WERI-Rb-1 (cell line): ENCODE data around the gene ROBO2.

Experiments
- DNase-seq: peaks from one replicate; pipeline ENCODE4 v3.0.0-alpha.2; 2020
- H3K27ac ChIP-seq: fragments of 250-450 bp; sonication (Bioruptor Pico); 2 replicates; pipeline ENCODE4 v1.5.1; 2020; ENCODE audit warnings: mild to moderate bottlenecking, moderate library complexity
- H3K27me3 ChIP-seq: fragments of 250-450 bp; sonication (Bioruptor Pico); 2 replicates; pipeline ENCODE4 v1.5.1; 2021; ENCODE audit warnings: mild to moderate bottlenecking, low read depth, moderate library complexity; ENCODE audit not compliant: insufficient read depth, severe bottlenecking
- H3K36me3 ChIP-seq: fragments of 250-450 bp; sonication (Bioruptor Pico); 2 replicates; pipeline ENCODE4 v1.5.1; 2020; ENCODE audit warnings: mild to moderate bottlenecking, moderate library complexity
- H3K4me3 ChIP-seq: 2 replicates; pipeline ENCODE4 v1.5.1; 2011; ENCODE audit warnings: low read depth, mild to moderate bottlenecking, control low read depth, low read length
- H3K9me3 ChIP-seq: fragments of 250-450 bp; sonication (Bioruptor Pico); 2 replicates; pipeline ENCODE4 v1.5.1; 2021; ENCODE audit warnings: mild to moderate bottlenecking, moderate library complexity; ENCODE audit not compliant: severe bottlenecking
- TF ChIP-seq, protein P1 (sequence below): IDR thresholded peaks from 2 replicates; pipeline ENCODE4 v1.5.1; 2011; ENCODE audit warnings: low read depth, mild to moderate bottlenecking, control low read depth, inconsistent platforms, low read length

The ROBO2 gene

DNA sequence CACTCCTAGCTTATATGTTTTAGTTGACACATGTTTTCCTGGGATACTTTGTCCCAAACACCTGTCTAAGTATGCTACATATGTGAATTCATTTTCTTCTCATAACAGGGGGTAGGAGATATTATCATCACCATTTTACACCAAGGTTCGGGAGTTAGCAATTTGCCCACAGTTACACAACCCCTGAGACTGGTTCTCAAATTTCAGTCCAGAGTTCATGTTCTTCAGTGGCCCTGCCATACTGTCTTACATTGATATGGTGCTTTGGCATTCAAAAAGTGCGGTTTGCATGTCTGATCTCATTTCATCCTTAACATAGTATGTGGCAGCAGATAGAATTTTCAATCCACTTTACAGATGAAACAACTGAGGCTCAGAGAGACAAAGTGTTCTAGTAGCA, 38.4 kb downstream of the ROBO2 start:
- TF ChIP-seq, protein P1, sequence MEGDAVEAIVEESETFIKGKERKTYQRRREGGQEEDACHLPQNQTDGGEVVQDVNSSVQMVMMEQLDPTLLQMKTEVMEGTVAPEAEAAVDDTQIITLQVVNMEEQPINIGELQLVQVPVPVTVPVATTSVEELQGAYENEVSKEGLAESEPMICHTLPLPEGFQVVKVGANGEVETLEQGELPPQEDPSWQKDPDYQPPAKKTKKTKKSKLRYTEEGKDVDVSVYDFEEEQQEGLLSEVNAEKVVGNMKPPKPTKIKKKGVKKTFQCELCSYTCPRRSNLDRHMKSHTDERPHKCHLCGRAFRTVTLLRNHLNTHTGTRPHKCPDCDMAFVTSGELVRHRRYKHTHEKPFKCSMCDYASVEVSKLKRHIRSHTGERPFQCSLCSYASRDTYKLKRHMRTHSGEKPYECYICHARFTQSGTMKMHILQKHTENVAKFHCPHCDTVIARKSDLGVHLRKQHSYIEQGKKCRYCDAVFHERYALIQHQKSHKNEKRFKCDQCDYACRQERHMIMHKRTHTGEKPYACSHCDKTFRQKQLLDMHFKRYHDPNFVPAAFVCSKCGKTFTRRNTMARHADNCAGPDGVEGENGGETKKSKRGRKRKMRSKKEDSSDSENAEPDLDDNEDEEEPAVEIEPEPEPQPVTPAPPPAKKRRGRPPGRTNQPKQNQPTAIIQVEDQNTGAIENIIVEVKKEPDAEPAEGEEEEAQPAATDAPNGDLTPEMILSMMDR, result no peak
- Histone ChIP-seq H3K9me3 (no peaks in the 10 kb centered on the region), H3K36me3 (no peaks in the 10 kb centered on the region), H3K4me3 (no peak overlapping the region), H3K27ac (peak overlapping the region; percentile 86), H3K27me3 (no peaks in the 10 kb centered on the region)
- DNase-seq, result no peak

DNA sequence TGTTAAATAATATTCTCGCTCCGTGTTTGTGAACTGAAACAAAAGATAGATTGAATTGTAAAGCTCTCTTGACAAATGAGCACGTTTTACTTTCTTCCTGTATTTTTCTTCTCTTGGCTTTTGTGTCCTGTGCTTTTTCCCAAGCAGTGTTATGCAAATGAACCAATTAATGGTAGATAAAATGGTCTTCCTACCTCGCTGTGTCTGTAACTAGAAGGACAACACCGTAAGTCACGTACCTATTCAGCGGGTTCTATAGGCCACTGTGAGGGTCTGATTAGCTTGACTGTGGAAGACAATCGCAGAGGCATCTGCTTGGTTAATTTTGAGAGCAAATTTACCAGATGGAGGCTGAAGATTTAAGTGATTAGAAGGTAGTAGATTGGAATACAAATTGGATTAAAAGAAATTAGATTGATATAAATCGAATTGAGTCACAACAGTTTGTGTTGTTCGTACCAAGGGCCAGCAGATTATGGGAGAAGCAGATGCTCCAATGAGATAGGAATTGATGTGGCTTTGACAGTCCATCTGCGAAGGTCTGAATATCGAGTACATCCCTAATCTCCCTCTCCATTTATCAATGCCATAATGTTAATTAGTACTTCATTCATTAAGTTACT, 40.2 kb downstream of the ROBO2 start:
- peak overlapping the region; percentile 49 for H3K4me3 ChIP-seq
- peak overlapping the region; percentile 86 for H3K27ac ChIP-seq
- TF ChIP-seq, protein P1, result no peak
- peaks cover 3% of the 10 kb centered on the region; the same call in 1 of the 2 replicates for H3K36me3 ChIP-seq
- no peaks in the 10 kb centered on the region for H3K9me3 ChIP-seq
- H3K27me3 ChIP-seq, result no peaks in the 10 kb centered on the region
- peak; percentile 79 for DNase-seq

DNA sequence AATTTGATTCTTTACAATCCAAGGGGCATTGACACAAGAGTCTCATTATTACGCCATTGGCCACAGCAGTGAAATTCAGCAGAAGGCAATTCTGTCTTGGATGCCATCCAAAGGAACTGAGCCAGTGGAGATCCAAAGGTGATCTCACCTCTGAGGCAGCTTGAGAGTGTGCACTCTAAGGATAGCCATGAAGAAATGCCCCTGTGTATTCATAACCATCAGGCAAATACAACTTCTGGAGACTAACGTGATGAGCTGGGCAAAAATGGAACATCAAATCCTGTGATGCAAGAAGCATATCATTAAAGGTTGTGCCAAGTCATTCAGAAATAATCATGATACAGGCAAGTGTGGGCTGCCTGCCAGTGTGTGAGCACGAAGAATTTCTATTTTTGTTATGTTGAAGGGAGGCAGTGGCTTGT, 41.4 kb downstream of the ROBO2 start:
- H3K36me3 ChIP-seq, result peaks cover 3% of the 10 kb centered on the region; the same call in 1 of the 2 replicates
- peak overlapping the region; percentile 81 for H3K27ac ChIP-seq
- no peaks in the 10 kb centered on the region for H3K9me3 ChIP-seq
- H3K27me3 ChIP-seq, result no peaks in the 10 kb centered on the region
- TF ChIP-seq, protein P1, result no peak
- H3K4me3 ChIP-seq, result peak overlapping the region; percentile 48
- peak; percentile 31 for DNase-seq

DNA sequence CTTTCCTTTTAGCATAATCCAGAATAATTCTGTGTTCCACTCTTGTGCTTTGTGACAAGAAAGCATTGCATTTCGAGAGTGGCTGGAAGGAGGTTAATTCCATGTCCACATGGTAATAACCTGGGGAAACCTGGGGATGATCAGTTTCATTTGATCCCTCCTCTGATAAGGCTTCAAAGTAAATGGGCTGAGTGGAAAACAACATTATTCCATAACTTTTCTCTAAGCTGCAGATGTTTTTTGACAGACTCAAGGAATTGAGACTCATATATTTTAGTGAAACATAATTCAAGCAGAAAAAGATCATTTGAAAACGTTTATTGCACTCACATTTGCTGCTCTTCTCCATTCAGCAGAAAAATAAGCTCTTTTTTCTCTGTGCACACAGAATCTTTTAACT, 44.6 kb downstream of the ROBO2 start:
- no peak overlapping the region for H3K4me3 ChIP-seq
- no peak for DNase-seq
- TF ChIP-seq, protein P1, result no peak
- H3K27ac ChIP-seq, result no peak overlapping the region
- H3K9me3 ChIP-seq, result no peaks in the 10 kb centered on the region
- no peaks in the 10 kb centered on the region for H3K27me3 ChIP-seq
- peaks cover 3% of the 10 kb centered on the region; the same call in 1 of the 2 replicates for H3K36me3 ChIP-seq

DNA sequence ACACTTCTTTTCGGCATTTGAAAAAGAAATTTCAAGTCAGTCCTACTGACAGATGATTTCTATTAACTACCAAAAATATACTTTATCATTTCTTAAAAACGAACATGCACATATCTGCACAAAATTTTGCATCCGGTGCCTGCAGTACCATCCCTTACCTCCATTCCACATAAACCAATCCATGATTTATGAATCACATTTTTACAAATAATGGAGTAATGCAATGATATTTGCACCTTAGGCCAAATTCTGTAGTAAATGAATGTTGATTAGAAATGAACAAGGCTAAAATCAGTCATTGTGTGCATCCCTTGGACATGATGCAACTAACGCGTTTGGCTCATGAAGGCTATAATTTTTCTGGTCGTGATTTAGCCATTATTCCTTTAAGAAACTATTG, 46.5 kb downstream of the ROBO2 start:
- TF ChIP-seq, protein P1, result no peak
- H3K9me3 ChIP-seq, result no peaks in the 10 kb centered on the region
- no peak for DNase-seq
- no peak overlapping the region for H3K27ac ChIP-seq
- peaks cover 3% of the 10 kb centered on the region; the same call in 1 of the 2 replicates for H3K36me3 ChIP-seq
- H3K4me3 ChIP-seq, result no peak overlapping the region
- H3K27me3 ChIP-seq, result no peaks in the 10 kb centered on the region

DNA sequence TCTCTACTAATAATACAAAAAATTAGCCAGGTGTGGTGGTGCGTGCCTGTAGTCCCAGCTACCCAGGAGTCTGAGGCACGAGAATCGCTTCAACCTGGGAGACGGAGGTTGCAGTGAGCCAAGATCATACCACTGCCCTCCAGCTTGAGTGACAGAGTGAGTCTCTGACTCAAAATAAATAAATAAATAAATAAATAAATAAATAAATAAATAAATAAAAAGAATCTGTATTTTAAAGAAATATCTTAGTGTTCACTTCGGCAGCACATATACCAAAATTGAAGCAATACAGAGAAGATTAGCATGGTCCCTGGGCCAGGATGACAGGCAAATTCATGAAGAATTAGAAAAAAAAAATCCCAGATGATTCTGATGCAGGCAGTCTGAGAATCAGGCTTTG, 51.9 kb downstream of the ROBO2 start:
- TF ChIP-seq, protein P1, result no peak
- no peaks in the 10 kb centered on the region for H3K9me3 ChIP-seq
- H3K4me3 ChIP-seq, result no peak overlapping the region
- no peaks in the 10 kb centered on the region for H3K27me3 ChIP-seq
- H3K27ac ChIP-seq, result no peak overlapping the region
- DNase-seq, result no peak
- no peaks in the 10 kb centered on the region; the same call in 1 of the 2 replicates for H3K36me3 ChIP-seq
